D721Med (cell line): Measurements from ENCODE around the gene ACIN1.

Experiments used
- DNase-seq: peaks from one replicate; pipeline ENCODE4 v3.0.0; 2011; ENCODE audit warnings: low spot score; ENCODE audit not compliant: insufficient read length
- FAIRE-seq: peaks from 2 replicates; lab custom pipeline; 2011; peaks lifted over from hg19 to GRCh38; lab: Jason Lieb, UNC
- TF ChIP-seq, protein P1 (sequence below): IDR thresholded peaks from 2 replicates; pipeline ENCODE4 v1.5.1; 2012; ENCODE audit warnings: mild to moderate bottlenecking, control low read depth; ENCODE audit not compliant: insufficient read depth; ENCODE audit errors: missing control alignments

Gene ACIN1

GRCh38 chr14:23045419-23046357 is 49.2 kb downstream of the ACIN1 start:
- DNase-seq (no peak), FAIRE-seq (no peak)
- TF ChIP-seq, protein P1, sequence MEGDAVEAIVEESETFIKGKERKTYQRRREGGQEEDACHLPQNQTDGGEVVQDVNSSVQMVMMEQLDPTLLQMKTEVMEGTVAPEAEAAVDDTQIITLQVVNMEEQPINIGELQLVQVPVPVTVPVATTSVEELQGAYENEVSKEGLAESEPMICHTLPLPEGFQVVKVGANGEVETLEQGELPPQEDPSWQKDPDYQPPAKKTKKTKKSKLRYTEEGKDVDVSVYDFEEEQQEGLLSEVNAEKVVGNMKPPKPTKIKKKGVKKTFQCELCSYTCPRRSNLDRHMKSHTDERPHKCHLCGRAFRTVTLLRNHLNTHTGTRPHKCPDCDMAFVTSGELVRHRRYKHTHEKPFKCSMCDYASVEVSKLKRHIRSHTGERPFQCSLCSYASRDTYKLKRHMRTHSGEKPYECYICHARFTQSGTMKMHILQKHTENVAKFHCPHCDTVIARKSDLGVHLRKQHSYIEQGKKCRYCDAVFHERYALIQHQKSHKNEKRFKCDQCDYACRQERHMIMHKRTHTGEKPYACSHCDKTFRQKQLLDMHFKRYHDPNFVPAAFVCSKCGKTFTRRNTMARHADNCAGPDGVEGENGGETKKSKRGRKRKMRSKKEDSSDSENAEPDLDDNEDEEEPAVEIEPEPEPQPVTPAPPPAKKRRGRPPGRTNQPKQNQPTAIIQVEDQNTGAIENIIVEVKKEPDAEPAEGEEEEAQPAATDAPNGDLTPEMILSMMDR: no peak

DNA sequence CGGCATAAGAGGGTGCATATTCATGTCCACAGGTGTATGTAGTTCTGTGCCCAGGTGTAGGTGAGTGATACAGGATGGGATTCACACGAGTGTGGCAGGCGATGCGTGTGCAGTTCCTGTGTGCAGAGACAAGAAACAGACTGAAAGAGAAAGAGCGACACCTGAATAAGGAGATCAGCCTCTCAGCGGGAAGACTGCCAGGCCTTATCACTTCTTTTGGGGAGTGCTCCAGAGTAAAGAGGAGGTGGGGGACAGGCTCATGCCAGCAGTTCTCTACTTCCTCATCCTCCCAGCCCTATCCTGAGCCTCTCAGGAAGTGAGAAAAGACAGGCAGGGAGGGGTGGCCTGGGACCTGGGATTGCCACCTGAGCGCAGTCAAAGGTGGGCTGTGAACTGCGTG is 50.1 kb downstream of the ACIN1 start:
- DNase-seq (no peak), FAIRE-seq (no peak)
- TF ChIP-seq, protein P1: no peak

DNA sequence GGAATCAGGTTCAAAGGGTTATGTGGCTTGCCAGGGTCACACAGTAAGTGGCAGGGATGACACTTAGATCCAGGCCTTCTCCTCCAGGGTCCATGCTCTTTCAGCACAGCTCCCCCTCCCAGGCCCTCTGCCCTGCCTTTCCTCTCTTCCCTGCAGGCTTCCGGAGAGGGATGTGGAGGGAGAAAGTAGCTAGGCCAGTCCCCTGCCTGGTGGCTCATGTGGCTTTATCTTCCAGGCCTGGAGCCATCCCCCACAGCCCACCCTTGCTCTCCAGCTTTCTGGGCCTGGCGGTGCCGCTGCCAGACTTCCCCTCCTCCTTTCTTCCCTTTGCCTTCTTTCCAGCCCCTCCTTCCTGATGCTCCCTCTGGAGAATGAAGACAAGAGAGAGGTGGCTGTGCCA is 51.2 kb downstream of the ACIN1 start:
- no peak for DNase-seq
- TF ChIP-seq, protein P1: no peak
- FAIRE-seq: no peak

- no peak for FAIRE-seq
- TF ChIP-seq, protein P1: no peak
- DNase-seq: no peak
Measured at GRCh38 chr14:23043145-23043544, 51.8 kb downstream of the ACIN1 start.

DNA sequence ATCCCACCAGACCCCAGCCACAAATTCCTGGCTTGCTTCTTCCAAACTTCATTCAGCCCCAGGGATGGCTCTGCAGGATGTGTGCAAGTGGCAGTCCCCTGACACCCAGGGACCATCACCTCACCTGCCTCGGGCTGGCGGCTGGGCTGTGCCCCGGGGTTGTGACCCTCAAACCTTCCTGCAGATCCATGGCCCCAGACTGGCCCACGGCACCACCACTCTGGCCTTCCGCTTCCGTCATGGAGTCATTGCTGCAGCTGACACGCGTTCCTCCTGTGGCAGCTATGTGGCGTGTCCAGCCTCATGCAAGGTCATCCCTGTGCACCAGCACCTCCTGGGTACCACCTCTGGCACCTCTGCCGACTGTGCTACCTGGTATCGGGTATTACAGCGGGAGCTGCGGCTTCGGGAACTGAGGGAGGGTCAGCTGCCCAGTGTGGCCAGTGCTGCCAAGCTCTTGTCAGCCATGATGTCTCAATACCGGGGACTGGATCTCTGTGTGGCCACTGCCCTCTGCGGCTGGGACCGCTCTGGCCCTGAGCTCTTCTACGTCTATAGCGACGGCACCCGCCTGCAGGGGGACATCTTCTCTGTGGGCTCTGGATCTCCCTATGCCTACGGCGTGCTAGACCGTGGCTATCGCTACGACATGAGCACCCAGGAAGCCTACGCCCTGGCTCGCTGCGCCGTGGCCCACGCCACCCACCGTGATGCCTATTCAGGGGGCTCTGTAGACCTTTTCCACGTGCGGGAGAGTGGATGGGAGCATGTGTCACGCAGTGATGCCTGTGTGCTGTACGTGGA is 52.6 kb downstream of the ACIN1 start, which contains the start of gene PSMB11:
Gene PSMB11, plus strand, starts transcription at position 51 of the 804 bp plus-strand sequence. Its CDS starts 14 bp downstream, at position 65.
- TF ChIP-seq, protein P1: no peak
- no peak for FAIRE-seq
- DNase-seq: no peak

- FAIRE-seq (no peak), DNase-seq (no peak)
- TF ChIP-seq, protein P1: no peak
Measured at GRCh38 chr14:23041729-23042128, 53.2 kb downstream of the ACIN1 start.

DNA sequence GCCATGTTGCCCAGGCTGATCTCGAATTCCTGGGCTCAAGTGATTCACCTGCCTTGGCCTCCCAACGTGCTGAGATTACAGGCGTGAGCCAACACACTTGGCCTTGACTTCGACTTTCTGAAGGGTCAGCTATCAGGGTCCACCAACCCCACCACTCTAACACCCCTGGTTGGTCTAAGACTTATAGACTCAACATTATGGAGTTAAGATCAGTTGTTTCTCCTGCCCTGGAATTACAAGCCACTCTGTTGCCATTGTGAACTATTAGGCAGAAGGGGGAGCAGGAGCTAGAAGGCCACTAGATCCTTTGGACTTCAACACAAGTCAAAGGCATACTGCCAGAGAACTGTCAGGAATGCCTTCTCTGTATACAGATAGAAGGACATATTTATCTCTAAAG is 54.8 kb downstream of the ACIN1 start:
- FAIRE-seq (no peak), DNase-seq (no peak)
- TF ChIP-seq, protein P1: no peak
